K562 (cell line): ENCODE data around the gene SEC16A. TPM values are rescaled to one million over a fixed set of nuclear protein-coding genes. Genes with fewer than 3 reads are reported as not detected.

Experiments used
- SMAD1 ChIP-seq: fragments of 150-350 bp; IDR thresholded peaks from 2 replicates; pipeline ENCODE4 v1.6.1; 2014; ENCODE audit warnings: low read length, low read depth; ENCODE audit not compliant: partially characterized antibody
- ZNF384 ChIP-seq: IDR thresholded peaks from 2 replicates; pipeline ENCODE4 v1.6.1; 2012; ENCODE audit warnings: low read depth, low read length, improper control_type of control experiment
- polyA plus RNA-seq, 8 experiments: library from polyadenylated mRNA; depleted of rRNA in 4 of 8; stranded (reverse) in 5 of 8; unstranded in 3 of 8; fragments of >200 nt; fragmentation: Nextera tagmentation in 2 of 8; fragmentation: Illumina TruSeq in 1 of 8; extraction: Ambion mirVana in 2 of 8; extraction: Trizol in 1 of 8; gene quantifications; 2 replicates each; pipeline versions ENCODE4 v1.2.1 to v1.2.3, GENCODE V29; 2011 to 2014; ENCODE audit warnings: inconsistent platforms in 1 of 8, missing spikeins in 1 of 8
- total RNA-seq, 7 experiments: library from RNA; depleted of rRNA in 6 of 7; stranded (reverse); fragments of >200 nt in 6 of 7; fragmentation: Illumina TruSeq in 2 of 7; extraction: Trizol in 2 of 7; gene quantifications; 2 replicates each; pipeline versions ENCODE4 v1.2.1 to v1.2.3, GENCODE V29; 2011 to 2021; ENCODE audit warnings: low replicate concordance in 1 of 7
- TF ChIP-seq, protein P1 (sequence below): fragments of 200-600 bp; sonication (generic); IDR thresholded peaks from one replicate; pipeline ENCODE4 v1.6.1; 2012; ENCODE audit warnings: mild to moderate bottlenecking, low read depth, low read length, inconsistent platforms

Gene SEC16A
- total and polyA plus RNA-seq, 9 of the 15 experiments (the other 6 are each of a cell fraction or from before 2014, with no cell fraction given), result 8.3 to 62.8 (median 14.0) TPM

DNA sequence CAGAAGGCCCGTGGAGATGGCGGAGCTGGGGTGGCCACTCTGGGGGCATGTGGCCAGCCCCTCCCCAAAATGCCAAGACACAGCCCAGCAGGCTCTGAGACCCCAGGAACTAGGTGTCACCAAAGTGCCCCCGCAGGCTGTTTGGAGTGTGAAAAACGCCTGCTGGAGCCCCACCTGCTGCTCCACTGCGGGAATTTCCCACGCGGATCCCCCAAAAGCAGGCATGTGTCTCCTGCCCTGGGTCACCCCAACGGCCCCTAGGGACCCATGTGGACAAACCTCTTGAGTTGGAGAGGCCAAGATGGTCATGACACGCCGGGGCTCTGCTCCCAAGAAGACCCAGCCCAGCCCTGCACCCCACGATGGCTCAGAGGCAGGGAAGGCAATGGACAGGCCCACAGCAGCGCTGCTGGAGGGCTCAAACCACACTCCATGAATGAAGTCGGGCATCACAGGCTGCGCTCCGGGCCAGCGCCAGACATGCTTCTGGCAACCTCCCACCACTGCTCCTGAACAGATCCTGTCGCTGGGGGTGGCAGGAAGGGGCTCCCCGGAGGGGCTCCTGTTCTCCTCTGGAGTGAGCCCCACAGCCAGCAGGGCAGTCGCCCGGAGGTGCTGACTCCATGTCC is 47.7 kb upstream of the SEC16A start (continued):
- TF ChIP-seq, protein P1, sequence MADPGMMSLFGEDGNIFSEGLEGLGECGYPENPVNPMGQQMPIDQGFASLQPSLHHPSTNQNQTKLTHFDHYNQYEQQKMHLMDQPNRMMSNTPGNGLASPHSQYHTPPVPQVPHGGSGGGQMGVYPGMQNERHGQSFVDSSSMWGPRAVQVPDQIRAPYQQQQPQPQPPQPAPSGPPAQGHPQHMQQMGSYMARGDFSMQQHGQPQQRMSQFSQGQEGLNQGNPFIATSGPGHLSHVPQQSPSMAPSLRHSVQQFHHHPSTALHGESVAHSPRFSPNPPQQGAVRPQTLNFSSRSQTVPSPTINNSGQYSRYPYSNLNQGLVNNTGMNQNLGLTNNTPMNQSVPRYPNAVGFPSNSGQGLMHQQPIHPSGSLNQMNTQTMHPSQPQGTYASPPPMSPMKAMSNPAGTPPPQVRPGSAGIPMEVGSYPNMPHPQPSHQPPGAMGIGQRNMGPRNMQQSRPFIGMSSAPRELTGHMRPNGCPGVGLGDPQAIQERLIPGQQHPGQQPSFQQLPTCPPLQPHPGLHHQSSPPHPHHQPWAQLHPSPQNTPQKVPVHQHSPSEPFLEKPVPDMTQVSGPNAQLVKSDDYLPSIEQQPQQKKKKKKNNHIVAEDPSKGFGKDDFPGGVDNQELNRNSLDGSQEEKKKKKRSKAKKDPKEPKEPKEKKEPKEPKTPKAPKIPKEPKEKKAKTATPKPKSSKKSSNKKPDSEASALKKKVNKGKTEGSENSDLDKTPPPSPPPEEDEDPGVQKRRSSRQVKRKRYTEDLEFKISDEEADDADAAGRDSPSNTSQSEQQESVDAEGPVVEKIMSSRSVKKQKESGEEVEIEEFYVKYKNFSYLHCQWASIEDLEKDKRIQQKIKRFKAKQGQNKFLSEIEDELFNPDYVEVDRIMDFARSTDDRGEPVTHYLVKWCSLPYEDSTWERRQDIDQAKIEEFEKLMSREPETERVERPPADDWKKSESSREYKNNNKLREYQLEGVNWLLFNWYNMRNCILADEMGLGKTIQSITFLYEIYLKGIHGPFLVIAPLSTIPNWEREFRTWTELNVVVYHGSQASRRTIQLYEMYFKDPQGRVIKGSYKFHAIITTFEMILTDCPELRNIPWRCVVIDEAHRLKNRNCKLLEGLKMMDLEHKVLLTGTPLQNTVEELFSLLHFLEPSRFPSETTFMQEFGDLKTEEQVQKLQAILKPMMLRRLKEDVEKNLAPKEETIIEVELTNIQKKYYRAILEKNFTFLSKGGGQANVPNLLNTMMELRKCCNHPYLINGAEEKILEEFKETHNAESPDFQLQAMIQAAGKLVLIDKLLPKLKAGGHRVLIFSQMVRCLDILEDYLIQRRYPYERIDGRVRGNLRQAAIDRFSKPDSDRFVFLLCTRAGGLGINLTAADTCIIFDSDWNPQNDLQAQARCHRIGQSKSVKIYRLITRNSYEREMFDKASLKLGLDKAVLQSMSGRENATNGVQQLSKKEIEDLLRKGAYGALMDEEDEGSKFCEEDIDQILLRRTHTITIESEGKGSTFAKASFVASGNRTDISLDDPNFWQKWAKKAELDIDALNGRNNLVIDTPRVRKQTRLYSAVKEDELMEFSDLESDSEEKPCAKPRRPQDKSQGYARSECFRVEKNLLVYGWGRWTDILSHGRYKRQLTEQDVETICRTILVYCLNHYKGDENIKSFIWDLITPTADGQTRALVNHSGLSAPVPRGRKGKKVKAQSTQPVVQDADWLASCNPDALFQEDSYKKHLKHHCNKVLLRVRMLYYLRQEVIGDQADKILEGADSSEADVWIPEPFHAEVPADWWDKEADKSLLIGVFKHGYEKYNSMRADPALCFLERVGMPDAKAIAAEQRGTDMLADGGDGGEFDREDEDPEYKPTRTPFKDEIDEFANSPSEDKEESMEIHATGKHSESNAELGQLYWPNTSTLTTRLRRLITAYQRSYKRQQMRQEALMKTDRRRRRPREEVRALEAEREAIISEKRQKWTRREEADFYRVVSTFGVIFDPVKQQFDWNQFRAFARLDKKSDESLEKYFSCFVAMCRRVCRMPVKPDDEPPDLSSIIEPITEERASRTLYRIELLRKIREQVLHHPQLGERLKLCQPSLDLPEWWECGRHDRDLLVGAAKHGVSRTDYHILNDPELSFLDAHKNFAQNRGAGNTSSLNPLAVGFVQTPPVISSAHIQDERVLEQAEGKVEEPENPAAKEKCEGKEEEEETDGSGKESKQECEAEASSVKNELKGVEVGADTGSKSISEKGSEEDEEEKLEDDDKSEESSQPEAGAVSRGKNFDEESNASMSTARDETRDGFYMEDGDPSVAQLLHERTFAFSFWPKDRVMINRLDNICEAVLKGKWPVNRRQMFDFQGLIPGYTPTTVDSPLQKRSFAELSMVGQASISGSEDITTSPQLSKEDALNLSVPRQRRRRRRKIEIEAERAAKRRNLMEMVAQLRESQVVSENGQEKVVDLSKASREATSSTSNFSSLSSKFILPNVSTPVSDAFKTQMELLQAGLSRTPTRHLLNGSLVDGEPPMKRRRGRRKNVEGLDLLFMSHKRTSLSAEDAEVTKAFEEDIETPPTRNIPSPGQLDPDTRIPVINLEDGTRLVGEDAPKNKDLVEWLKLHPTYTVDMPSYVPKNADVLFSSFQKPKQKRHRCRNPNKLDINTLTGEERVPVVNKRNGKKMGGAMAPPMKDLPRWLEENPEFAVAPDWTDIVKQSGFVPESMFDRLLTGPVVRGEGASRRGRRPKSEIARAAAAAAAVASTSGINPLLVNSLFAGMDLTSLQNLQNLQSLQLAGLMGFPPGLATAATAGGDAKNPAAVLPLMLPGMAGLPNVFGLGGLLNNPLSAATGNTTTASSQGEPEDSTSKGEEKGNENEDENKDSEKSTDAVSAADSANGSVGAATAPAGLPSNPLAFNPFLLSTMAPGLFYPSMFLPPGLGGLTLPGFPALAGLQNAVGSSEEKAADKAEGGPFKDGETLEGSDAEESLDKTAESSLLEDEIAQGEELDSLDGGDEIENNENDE, result no peak
- no peak for TF ChIP-seq SMAD1
- TF ChIP-seq ZNF384, result no peak
